HEK293 (cell line): Measurements from ENCODE around the gene B2M.

Experiments used
- ELK4 ChIP-seq: IDR thresholded peaks from 2 replicates; pipeline ENCODE4 v1.6.1; 2011; ENCODE audit warnings: mild to moderate bottlenecking, low read depth, low read length, borderline replicate concordance
- GLI4 ChIP-seq: fragments of 450-650 bp; formaldehyde crosslinking; IDR thresholded peaks from 2 replicates; pipeline ENCODE4 v1.5.1; 2016; ENCODE audit warnings: missing biosample characterization, missing genetic modification characterization
- HIC1 ChIP-seq: fragments of 450-650 bp; formaldehyde crosslinking; IDR thresholded peaks from 2 replicates; pipeline ENCODE4 v1.5.1; 2016; ENCODE audit warnings: missing biosample characterization, missing genetic modification characterization
- SALL2 ChIP-seq: fragments of 450-650 bp; formaldehyde crosslinking; IDR thresholded peaks from 2 replicates; pipeline ENCODE4 v1.5.0; 2017; ENCODE audit warnings: missing biosample characterization, mild to moderate bottlenecking, missing genetic modification characterization, borderline replicate concordance
- ZBTB8A ChIP-seq: fragments of 450-650 bp; formaldehyde crosslinking; IDR thresholded peaks from 2 replicates; pipeline ENCODE4 v1.5.1; 2016; ENCODE audit warnings: missing biosample characterization, missing genetic modification characterization
- ZFHX2 ChIP-seq: fragments of 450-650 bp; formaldehyde crosslinking; conservative IDR thresholded peaks from 2 replicates; pipeline ENCODE4 v1.5.1; 2016; ENCODE audit warnings: missing biosample characterization, missing genetic modification characterization
- ZIC2 ChIP-seq: fragments of 450-650 bp; formaldehyde crosslinking; IDR thresholded peaks from 2 replicates; pipeline ENCODE4 v1.5.1; 2016; ENCODE audit warnings: missing biosample characterization, missing genetic modification characterization
- ZNF112 ChIP-seq: fragments of 450-650 bp; formaldehyde crosslinking; IDR thresholded peaks from 2 replicates; pipeline ENCODE4 v1.5.0; 2017; ENCODE audit warnings: missing biosample characterization, missing genetic modification characterization
- ZNF157 ChIP-seq: fragments of 450-650 bp; formaldehyde crosslinking; IDR thresholded peaks from 2 replicates; pipeline ENCODE4 v1.5.1; 2016; ENCODE audit warnings: missing biosample characterization, missing genetic modification characterization
- ZNF16 ChIP-seq: fragments of 450-650 bp; formaldehyde crosslinking; IDR thresholded peaks from 2 replicates; pipeline ENCODE4 v1.5.1; 2016; ENCODE audit warnings: low read depth, missing biosample characterization, missing genetic modification characterization
- ZNF214 ChIP-seq: fragments of 450-650 bp; formaldehyde crosslinking; IDR thresholded peaks from 2 replicates; pipeline ENCODE4 v1.5.1; 2017; ENCODE audit warnings: missing biosample characterization, mild to moderate bottlenecking, missing genetic modification characterization, borderline replicate concordance
- ZNF280C ChIP-seq: fragments of 450-650 bp; formaldehyde crosslinking; IDR thresholded peaks from 2 replicates; pipeline ENCODE4 v1.5.1; 2016; ENCODE audit warnings: missing biosample characterization, missing genetic modification characterization
- ZNF280D ChIP-seq: fragments of 450-650 bp; formaldehyde crosslinking; IDR thresholded peaks from 2 replicates; pipeline ENCODE4 v1.5.1; 2016; ENCODE audit warnings: missing biosample characterization, missing genetic modification characterization
- ZNF335 ChIP-seq: fragments of 450-650 bp; formaldehyde crosslinking; conservative IDR thresholded peaks from 2 replicates; pipeline ENCODE4 v1.5.1; 2016; ENCODE audit warnings: missing biosample characterization, missing genetic modification characterization
- ZNF37A ChIP-seq: fragments of 450-650 bp; IDR thresholded peaks from 2 replicates; pipeline ENCODE4 v1.5.1; 2018; ENCODE audit warnings: missing biosample characterization, missing genetic modification characterization
- ZNF544 ChIP-seq: fragments of 450-650 bp; formaldehyde crosslinking; IDR thresholded peaks from 2 replicates; pipeline ENCODE4 v1.5.0; 2017; ENCODE audit warnings: missing biosample characterization, missing genetic modification characterization
- ZNF571 ChIP-seq: fragments of 450-650 bp; formaldehyde crosslinking; IDR thresholded peaks from 2 replicates; pipeline ENCODE4 v1.5.0; 2017; ENCODE audit warnings: missing biosample characterization, missing genetic modification characterization
- ZNF621 ChIP-seq: fragments of 450-650 bp; formaldehyde crosslinking; IDR thresholded peaks from 2 replicates; pipeline ENCODE4 v1.5.1; 2017; ENCODE audit warnings: missing biosample characterization, missing genetic modification characterization
- ZNF639 ChIP-seq: fragments of 450-650 bp; formaldehyde crosslinking; IDR thresholded peaks from 2 replicates; pipeline ENCODE4 v1.5.1; 2016; ENCODE audit warnings: missing biosample characterization, missing genetic modification characterization
- ZNF654 ChIP-seq: fragments of 450-650 bp; formaldehyde crosslinking; IDR thresholded peaks from 2 replicates; pipeline ENCODE4 v1.5.1; 2016; ENCODE audit warnings: low read depth, missing biosample characterization, missing genetic modification characterization
- ZNF777 ChIP-seq: fragments of 450-650 bp; formaldehyde crosslinking; IDR thresholded peaks from 2 replicates; pipeline ENCODE4 v1.5.1; 2017; ENCODE audit warnings: missing biosample characterization, missing genetic modification characterization, borderline replicate concordance
- ZNF792 ChIP-seq: fragments of 450-650 bp; formaldehyde crosslinking; IDR thresholded peaks from 2 replicates; pipeline ENCODE4 v1.5.1; 2016; ENCODE audit warnings: missing biosample characterization, missing genetic modification characterization
- TF ChIP-seq, protein P1 (sequence below): fragments of 450-650 bp; formaldehyde crosslinking; conservative IDR thresholded peaks from 2 replicates; pipeline ENCODE4 v1.5.1; 2016; ENCODE audit warnings: low read depth, missing biosample characterization, missing genetic modification characterization
- TF ChIP-seq, protein P2 (sequence below): fragments of 450-650 bp; formaldehyde crosslinking; IDR thresholded peaks from 2 replicates; pipeline ENCODE4 v1.5.1; 2016; ENCODE audit warnings: missing biosample characterization, missing genetic modification characterization

Gene B2M

GRCh38 chr15:44711096-44711742 lies at the start of gene B2M, which contains the start of gene PATL2 (continued):
- TF ChIP-seq ZNF280D (no peak), HIC1 (tag by site-specific recombination) (no peak), ZNF544 (tag by site-specific recombination) (no peak), ZNF654 (tag by site-specific recombination) (no peak), ZNF639 (0 out of 2 replicates have a peak, but pooled peaks have one; percentile 18), ZNF214 (no peak), ZBTB8A (tag by site-specific recombination) (peak; percentile 80), ZNF280C (tag by site-specific recombination) (no peak), ZNF777 (0 out of 2 replicates have a peak, but pooled peaks have one; percentile 14), ZNF37A (tag by site-specific recombination) (no peak), GLI4 (tag by site-specific recombination) (no peak), ZFHX2 (tag by site-specific recombination) (peak; percentile 22; the same call in 1 of the 2 replicates), ZNF157 (tag by site-specific recombination) (no peak), SALL2 (tag by site-specific recombination) (no peak), ZNF335 (tag by site-specific recombination) (peak; percentile 84), ZNF621 (tag by site-specific recombination) (no peak), ELK4 (no peak), ZNF571 (no peak), ZNF792 (tag by site-specific recombination) (no peak), ZNF112 (tag by site-specific recombination) (no peak), ZNF16 (tag by site-specific recombination) (no peak), ZIC2 (tag by site-specific recombination) (peak; percentile 37; the same call in 1 of the 2 replicates)
- TF ChIP-seq, protein P1, sequence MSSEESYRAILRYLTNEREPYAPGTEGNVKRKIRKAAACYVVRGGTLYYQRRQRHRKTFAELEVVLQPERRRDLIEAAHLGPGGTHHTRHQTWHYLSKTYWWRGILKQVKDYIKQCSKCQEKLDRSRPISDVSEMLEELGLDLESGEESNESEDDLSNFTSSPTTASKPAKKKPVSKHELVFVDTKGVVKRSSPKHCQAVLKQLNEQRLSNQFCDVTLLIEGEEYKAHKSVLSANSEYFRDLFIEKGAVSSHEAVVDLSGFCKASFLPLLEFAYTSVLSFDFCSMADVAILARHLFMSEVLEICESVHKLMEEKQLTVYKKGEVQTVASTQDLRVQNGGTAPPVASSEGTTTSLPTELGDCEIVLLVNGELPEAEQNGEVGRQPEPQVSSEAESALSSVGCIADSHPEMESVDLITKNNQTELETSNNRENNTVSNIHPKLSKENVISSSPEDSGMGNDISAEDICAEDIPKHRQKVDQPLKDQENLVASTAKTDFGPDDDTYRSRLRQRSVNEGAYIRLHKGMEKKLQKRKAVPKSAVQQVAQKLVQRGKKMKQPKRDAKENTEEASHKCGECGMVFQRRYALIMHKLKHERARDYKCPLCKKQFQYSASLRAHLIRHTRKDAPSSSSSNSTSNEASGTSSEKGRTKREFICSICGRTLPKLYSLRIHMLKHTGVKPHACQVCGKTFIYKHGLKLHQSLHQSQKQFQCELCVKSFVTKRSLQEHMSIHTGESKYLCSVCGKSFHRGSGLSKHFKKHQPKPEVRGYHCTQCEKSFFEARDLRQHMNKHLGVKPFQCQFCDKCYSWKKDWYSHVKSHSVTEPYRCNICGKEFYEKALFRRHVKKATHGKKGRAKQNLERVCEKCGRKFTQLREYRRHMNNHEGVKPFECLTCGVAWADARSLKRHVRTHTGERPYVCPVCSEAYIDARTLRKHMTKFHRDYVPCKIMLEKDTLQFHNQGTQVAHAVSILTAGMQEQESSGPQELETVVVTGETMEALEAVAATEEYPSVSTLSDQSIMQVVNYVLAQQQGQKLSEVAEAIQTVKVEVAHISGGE, result no peak
- TF ChIP-seq, protein P2, sequence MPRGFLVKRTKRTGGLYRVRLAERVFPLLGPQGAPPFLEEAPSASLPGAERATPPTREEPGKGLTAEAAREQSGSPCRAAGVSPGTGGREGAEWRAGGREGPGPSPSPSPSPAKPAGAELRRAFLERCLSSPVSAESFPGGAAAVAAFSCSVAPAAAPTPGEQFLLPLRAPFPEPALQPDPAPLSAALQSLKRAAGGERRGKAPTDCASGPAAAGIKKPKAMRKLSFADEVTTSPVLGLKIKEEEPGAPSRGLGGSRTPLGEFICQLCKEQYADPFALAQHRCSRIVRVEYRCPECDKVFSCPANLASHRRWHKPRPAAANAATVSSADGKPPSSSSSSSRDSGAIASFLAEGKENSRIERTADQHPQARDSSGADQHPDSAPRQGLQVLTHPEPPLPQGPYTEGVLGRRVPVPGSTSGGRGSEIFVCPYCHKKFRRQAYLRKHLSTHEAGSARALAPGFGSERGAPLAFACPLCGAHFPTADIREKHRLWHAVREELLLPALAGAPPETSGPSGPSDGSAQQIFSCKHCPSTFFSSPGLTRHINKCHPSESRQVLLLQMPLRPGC, result peak; percentile 81
